ENCODE measurements around the gene MAN1A2. TPM values are rescaled to one million over a fixed set of nuclear protein-coding genes. Genes with fewer than 3 reads are reported as not detected.

Gene MAN1A2
- total and polyA plus RNA-seq, 4 donors, result 6.4 to 56.3 (median 25.3) TPM

GRCh38 chr1:117540532-117540931, 173.3 kb downstream of the MAN1A2 start:
- 91 to 96% methylated on average over 6 of the region's 6 CpGs for WGBS, 2 donors
- H3K27ac ChIP-seq (ENCODE audit: low read depth in 1 of 2, low read length in 1 of 2), result no peak overlapping the region

DNA sequence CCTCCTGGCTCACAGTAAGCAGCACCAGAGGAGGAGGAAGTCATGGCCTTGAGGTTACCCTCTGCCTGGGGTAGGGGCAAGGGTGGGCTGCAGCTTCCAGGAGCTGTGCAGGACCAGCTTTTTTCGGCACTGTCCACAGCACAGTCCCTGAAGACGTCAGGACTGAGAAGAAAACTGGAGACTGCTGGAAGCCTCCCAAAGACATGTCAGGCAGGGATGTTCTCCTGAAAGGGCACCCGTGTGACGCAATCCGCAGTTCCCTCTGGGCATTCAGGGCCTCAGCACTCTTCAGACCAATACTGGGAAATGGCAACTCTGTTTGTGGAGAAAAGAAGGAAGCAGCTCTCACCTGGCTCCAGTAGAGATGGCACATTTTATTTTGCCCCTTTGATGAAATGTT, 173.8 kb downstream of the MAN1A2 start:
- Histone ChIP-seq H3K4me1 (ENCODE audit: control insufficient read depth in 5 of 5, insufficient read depth in 5 of 5, low read length in 5 of 5) (peaks cover 0 to 2% (median 0%) of the 10 kb centered on the region in 5 donors), H3K36me3 (ENCODE audit: control insufficient read depth in 4 of 4, insufficient read depth in 4 of 4, low read length in 4 of 4) (no peaks in the 10 kb centered on the region), H3K27me3 (ENCODE audit: control insufficient read depth in 3 of 3, insufficient read depth in 3 of 3, low read length in 2 of 3) (no peaks in the 10 kb centered on the region), H3K9ac (ENCODE audit: insufficient read depth in 1 of 2, low read length in 2 of 2) (no peak overlapping the region), H3K9me3 (ENCODE audit: control insufficient read depth in 4 of 4, insufficient read depth in 3 of 4, low read length in 3 of 4) (no peaks in the 10 kb centered on the region), H3K27ac (ENCODE audit: low read depth in 1 of 2, low read length in 1 of 2) (no peak overlapping the region), H3K4me3 (no peak overlapping the region)
- DNase-seq, result no peak
- 67 to 73% methylated on average over 5 of the region's 5 CpGs for WGBS, 2 donors
- ATAC-seq (ENCODE audit: insufficient read depth, low FRiP score), result no peak
- no peak for TF ChIP-seq CTCF (IDR thresholded peaks at IDR 0.05; ENCODE audit: control extremely low read depth, extremely low read depth)

More at GRCh38 chr1:117540532-117540931, 173.3 kb downstream of the MAN1A2 start:
- H3K9ac ChIP-seq (ENCODE audit: insufficient read depth in 1 of 2, low read length in 2 of 2), result no peak overlapping the region
- H3K36me3 ChIP-seq (ENCODE audit: control insufficient read depth in 4 of 4, insufficient read depth in 4 of 4, low read length in 4 of 4), result no peaks in the 10 kb centered on the region
- no peaks in the 10 kb centered on the region for H3K9me3 ChIP-seq (ENCODE audit: control insufficient read depth in 4 of 4, insufficient read depth in 3 of 4, low read length in 3 of 4)
- no peak for ATAC-seq (ENCODE audit: insufficient read depth, low FRiP score)
- peaks cover 0 to 2% (median 0%) of the 10 kb centered on the region in 5 donors for H3K4me1 ChIP-seq (ENCODE audit: control insufficient read depth in 5 of 5, insufficient read depth in 5 of 5, low read length in 5 of 5)
- DNase-seq, result no peak
- TF ChIP-seq CTCF (IDR thresholded peaks at IDR 0.05; ENCODE audit: control extremely low read depth, extremely low read depth), result no peak
- no peak overlapping the region for H3K4me3 ChIP-seq
- H3K27me3 ChIP-seq (ENCODE audit: control insufficient read depth in 3 of 3, insufficient read depth in 3 of 3, low read length in 2 of 3), result no peaks in the 10 kb centered on the region

DNA sequence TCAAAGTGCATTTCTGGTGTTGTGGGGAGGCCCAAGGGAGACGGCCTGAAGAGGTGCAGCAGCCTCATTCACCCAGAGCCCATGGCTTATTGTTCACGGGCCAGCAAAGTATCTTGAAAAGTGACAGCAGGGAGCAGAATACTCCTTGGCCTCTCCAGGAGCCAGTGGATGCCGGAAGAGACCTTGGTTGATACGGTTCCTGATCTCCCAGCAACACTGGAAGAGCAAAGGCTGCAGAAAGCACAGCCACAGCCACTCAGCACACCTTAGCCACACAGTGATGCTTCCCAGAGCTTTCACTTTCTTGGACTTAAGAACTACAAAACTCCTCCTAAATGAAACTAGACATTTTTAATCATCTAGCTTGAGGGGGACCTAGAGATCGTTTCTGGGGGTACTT, 174.3 kb downstream of the MAN1A2 start:
- peaks cover 0 to 2% (median 0%) of the 10 kb centered on the region in 5 donors for H3K4me1 ChIP-seq (ENCODE audit: control insufficient read depth in 5 of 5, insufficient read depth in 5 of 5, low read length in 5 of 5)
- 82 to 83% methylated on average over 5 of the region's 5 CpGs for WGBS, 2 donors
- no peak for TF ChIP-seq CTCF (IDR thresholded peaks at IDR 0.05; ENCODE audit: control extremely low read depth, extremely low read depth)
- H3K9me3 ChIP-seq (ENCODE audit: control insufficient read depth in 4 of 4, insufficient read depth in 3 of 4, low read length in 3 of 4), result no peaks in the 10 kb centered on the region
- no peaks in the 10 kb centered on the region for H3K36me3 ChIP-seq (ENCODE audit: control insufficient read depth in 4 of 4, insufficient read depth in 4 of 4, low read length in 4 of 4)
- DNase-seq (no peak), ATAC-seq (ENCODE audit: insufficient read depth, low FRiP score) (no peak)
- no peak overlapping the region for H3K27ac ChIP-seq (ENCODE audit: low read depth in 1 of 2, low read length in 1 of 2)
- H3K4me3 ChIP-seq, result no peak overlapping the region
- H3K9ac ChIP-seq (ENCODE audit: insufficient read depth in 1 of 2, low read length in 2 of 2), result no peak overlapping the region
- no peaks in the 10 kb centered on the region for H3K27me3 ChIP-seq (ENCODE audit: control insufficient read depth in 3 of 3, insufficient read depth in 3 of 3, low read length in 2 of 3)

- Histone ChIP-seq H3K9me3 (ENCODE audit: control insufficient read depth in 4 of 4, insufficient read depth in 3 of 4, low read length in 3 of 4) (no peaks in the 10 kb centered on the region), H3K27me3 (ENCODE audit: control insufficient read depth in 3 of 3, insufficient read depth in 3 of 3, low read length in 2 of 3) (no peaks in the 10 kb centered on the region), H3K4me3 (no peak overlapping the region), H3K4me1 (ENCODE audit: control insufficient read depth in 5 of 5, insufficient read depth in 5 of 5, low read length in 5 of 5) (peaks cover 0 to 3% (median 0%) of the 10 kb centered on the region in 5 donors), H3K27ac (ENCODE audit: low read depth in 1 of 2, low read length in 1 of 2) (no peak overlapping the region), H3K9ac (ENCODE audit: insufficient read depth in 1 of 2, low read length in 2 of 2) (no peak overlapping the region), H3K36me3 (ENCODE audit: control insufficient read depth in 4 of 4, insufficient read depth in 4 of 4, low read length in 4 of 4) (no peaks in the 10 kb centered on the region)
- DNase-seq (no peak), ATAC-seq (ENCODE audit: insufficient read depth, low FRiP score) (no peak)
- 66 to 80% methylated on average over 4 of the region's 4 CpGs for WGBS, 2 donors
- no peak for TF ChIP-seq CTCF (IDR thresholded peaks at IDR 0.05; ENCODE audit: control extremely low read depth, extremely low read depth)
These were observed 177.4 kb downstream of the MAN1A2 start for GRCh38 chr1:117544509-117545109.

All from lung (tissue), 12 donors.